ENCODE measurements around the gene PICALM. TPM values are rescaled to one million over a fixed set of nuclear protein-coding genes. Genes with fewer than 3 reads are reported as not detected.

The PICALM gene
- total and polyA plus RNA-seq, 2 of the 8 experiments (the other 6 are each of a cell fraction or from before 2014, with no cell fraction given), result 69.4 to 71.3 TPM

- DNase-seq (ENCODE audit: low read depth in 1 of 2, low spot score in 2 of 2), result no peak
- TF ChIP-seq TEAD4 (IDR thresholded peaks at IDR 0.05; ENCODE audit: low read depth, low read length) (peak; percentile 30; the same call in 1 of the 2 replicates), CTCF (IDR thresholded peaks at IDR 0.05; ENCODE audit: control extremely low read depth in 1 of 3, insufficient read depth in 1 of 3, low read depth in 1 of 3, low read length in 3 of 3) (0 out of 4 replicates have a peak, but pooled peaks of 1 of the 3 experiments have one; percentile 13), JUN (IDR thresholded peaks at IDR 0.05; ENCODE audit: low read depth, low read length) (no peak), TCF12 (IDR thresholded peaks at IDR 0.05; ENCODE audit: low read depth, low read length) (no peak), CEBPB (IDR thresholded peaks at IDR 0.05; ENCODE audit: low read depth, low read length) (no peak), NRF1 (IDR thresholded peaks at IDR 0.05; ENCODE audit: low read depth, low read length) (no peak), RAD21 (IDR thresholded peaks at IDR 0.05 in 1 of 2, conservative IDR thresholded peaks at IDR 0.05 in 1 of 2; ENCODE audit: low read depth in 2 of 2, low read length in 2 of 2) (0 out of 4 replicates have a peak, but pooled peaks of 1 of the 2 experiments have one; percentile 12), POLR2A (IDR thresholded peaks at IDR 0.05; ENCODE audit: control extremely low read depth in 1 of 2, low read depth in 2 of 2, low read length in 2 of 2) (no peak), CTBP2 (IDR thresholded peaks at IDR 0.05; ENCODE audit: borderline replicate concordance, insufficient read depth, insufficient read length, low read length) (no peak), SIX5 (IDR thresholded peaks at IDR 0.05; ENCODE audit: low read depth, low read length) (no peak)
- Histone ChIP-seq H2BK15ac (ENCODE audit: low read length) (no peak overlapping the region), H3K36me3 (ENCODE audit: control insufficient read depth in 2 of 4, insufficient read depth in 4 of 4, low read length in 3 of 4) (no peaks in the 10 kb centered on the region), H3K4me1 (replicated peaks in 1 of 4; ENCODE audit: control insufficient read depth in 3 of 4, insufficient read depth in 4 of 4, low read length in 3 of 4) (no peaks in the 10 kb centered on the region), H3K27me3 (replicated peaks in 1 of 4; ENCODE audit: control insufficient read depth in 3 of 4, extremely low read depth in 1 of 4, insufficient read depth in 3 of 4, low read length in 3 of 4) (no peaks in the 10 kb centered on the region), H3K23me2 (ENCODE audit: low read depth, low read length) (no peaks in the 10 kb centered on the region), H3K79me2 (ENCODE audit: control insufficient read depth in 1 of 2, insufficient read depth in 2 of 2, low read length in 2 of 2) (no peaks in the 10 kb centered on the region), H3K56ac (replicated peaks; ENCODE audit: insufficient read length, low read depth, low read length) (no peak overlapping the region), H2AK5ac (ENCODE audit: low read depth, low read length) (no peak overlapping the region), H3K4me3 (ENCODE audit: extremely low read depth in 1 of 4, insufficient read depth in 2 of 4, low read depth in 3 of 4, low read length in 4 of 4) (no peak overlapping the region), H4K20me1 (replicated peaks in 1 of 2; ENCODE audit: control insufficient read depth in 1 of 2, insufficient read depth in 2 of 2, low read length in 2 of 2) (no peaks in the 10 kb centered on the region), H3K18ac (ENCODE audit: extremely low read depth, low read length) (no peak overlapping the region), H3K27ac (ENCODE audit: low read depth, low read length) (no peak overlapping the region), H2BK120ac (replicated peaks; ENCODE audit: low read depth, low read length) (no peak overlapping the region), H3K9ac (replicated peaks in 1 of 4; ENCODE audit: extremely low read depth in 1 of 4, low read depth in 3 of 4, low read length in 3 of 4) (no peak overlapping the region), H4K91ac (replicated peaks; ENCODE audit: insufficient read length, low read length) (no peak overlapping the region), H3K23ac (ENCODE audit: insufficient read length) (no peak overlapping the region), H3K4me2 (ENCODE audit: insufficient read depth in 1 of 2, low read depth in 2 of 2, low read length in 2 of 2) (no peak overlapping the region), H4K5ac (ENCODE audit: insufficient read length, low read depth, low read length) (no peak overlapping the region), H3K14ac (ENCODE audit: insufficient read length) (no peak overlapping the region), H2BK20ac (ENCODE audit: low read length) (no peak overlapping the region), H2AFZ (ENCODE audit: low read length) (no peak overlapping the region), H3K9me3 (ENCODE audit: insufficient read depth in 2 of 2, low read depth in 1 of 2, low read length in 1 of 2) (peaks cover 2 to 4% of the 10 kb centered on the region in 2 experiments; a peak in 2 of 4 replicates), H2BK5ac (ENCODE audit: low read depth, low read length) (no peak overlapping the region), H3K79me1 (ENCODE audit: low read depth, low read length) (no peaks in the 10 kb centered on the region), H3K4ac (replicated peaks; ENCODE audit: insufficient read length, low read depth, low read length) (no peak overlapping the region), H4K8ac (ENCODE audit: extremely low read depth, insufficient read depth, low read length) (no peak overlapping the region), H2BK12ac (ENCODE audit: low read depth, low read length) (no peak overlapping the region)
- 83% methylated on average over 2 of the region's 2 CpGs; no CpG with 5 or more reads in 1 of the 2 experiments for WGBS, 2 experiments (ENCODE audit: extremely low coverage in 1 of 2, insufficient coverage in 1 of 2, insufficient read length in 1 of 2, insufficient replicate concordance in 2 of 2, low coverage in 1 of 2, low lambda C conversion rate in 2 of 2, missing lambda C conversion rate in 1 of 2)
- FAIRE-seq, result no peak
- POLR2A ChIA-PET (ENCODE audit: partially characterized antibody), result no interaction called here
- CTCF ChIA-PET (ENCODE audit: partially characterized antibody), result interaction anchor here (0.7 to 1.0 kb wide), 3 partner anchors 15 to 87 kb away, joined by 3 read pairs; no protein-coding TSS in a partner anchor
These were observed 156.5 kb downstream of the PICALM start for GRCh38 chr11:85912414-85912813.

Measured in H1 (cell line).